Measurements from ENCODE around the gene CSTF2T.

- TF ChIP-seq CTCF (IDR thresholded peaks at IDR 0.05; ENCODE audit: borderline replicate concordance, extremely low read depth, low read length, poor library complexity, severe bottlenecking), result no peak
- TF ChIP-seq EZH2 (IDR thresholded peaks at IDR 0.05; ENCODE audit: borderline replicate concordance, low read depth, low read length, severe bottlenecking), result no peak
Measured at GRCh38 chr10:51699145-51699474, 285 bp downstream of the CSTF2T start.
